HepG2 (cell line): ENCODE results near the gene CCNI2. TPM values are rescaled to one million over a fixed set of nuclear protein-coding genes. Genes with fewer than 3 reads are reported as not detected.

Experiments
- ATAC-seq: fragments of 200-7000 bp; cut with Tn5 transposase; 3 replicates; pipeline ENCODE4 v1.9.1; 2020; ENCODE audit warnings: mild to moderate bottlenecking, moderate library complexity
- BruUV-seq: library from RNA; stranded (reverse); fragments of 400-500 nt; replicated peaks from 2 replicates; lab custom pipeline; 2021; lab: Mats Ljungman, UMichigan
- CTCF ChIA-PET: fragments of 300-600 bp; formaldehyde crosslinking; extraction: SDS; loops from one replicate; lab custom pipeline; 2021; ENCODE audit warnings: low total read pairs, inconsistent platforms, low intra/inter-chr PET ratio; lab: Yijun Ruan, JAX
- POLR2A ChIA-PET: fragments of 350-600 bp; sonication (Branson Sonifier 250); formaldehyde crosslinking; loops from one replicate; lab custom pipeline; 2020; ENCODE audit warnings: antibody characterized with exemption, inconsistent platforms; lab: Yijun Ruan, JAX
- DNase-seq: peaks from one replicate; pipeline ENCODE4 v3.0.0-alpha.2; 2015; ENCODE audit warnings: low spot score
- FAIRE-seq: peaks from 3 replicates; lab custom pipeline; 2011; peaks lifted over from hg19 to GRCh38; lab: Jason Lieb, UNC
- H2AFZ ChIP-seq: one replicate; pipeline ENCODE4 v1.6.1; 2011; ENCODE audit warnings: low read length, inconsistent platforms
- H3K27ac ChIP-seq: fragments of 300-600 bp; 3 replicates; pipeline ENCODE4 v1.8.0; 2011; ENCODE audit warnings: mixed run types, mild to moderate bottlenecking, mixed read lengths, low read length, inconsistent platforms; ENCODE audit not compliant: insufficient read depth; ENCODE audit errors: extremely low read length
- H3K27me3 ChIP-seq, 2 experiments: fragments of 200-600 bp in 1 of 2; 2 replicates in 1 of 2; 3 replicates in 1 of 2; pipeline versions ENCODE4 v1.6.0 to v1.8.0; 2011; ENCODE audit warnings: low read length in 2 of 2, mild to moderate bottlenecking in 2 of 2, moderate library complexity in 2 of 2, inconsistent platforms in 1 of 2; ENCODE audit not compliant: insufficient read depth in 2 of 2, control insufficient read depth in 1 of 2
- H3K36me3 ChIP-seq, 2 experiments: fragments of 200-600 bp in 1 of 2; replicated peaks in 1 of 2; 2 replicates in 1 of 2; 3 replicates in 1 of 2; pipeline versions ENCODE4 v1.5.1 to v1.8.0; 2011; ENCODE audit warnings: low read length in 2 of 2, inconsistent platforms in 1 of 2; ENCODE audit not compliant: insufficient read depth in 2 of 2, control insufficient read depth in 1 of 2
- H3K4me1 ChIP-seq: 2 replicates; pipeline ENCODE4 v1.5.1; 2012; ENCODE audit warnings: low read length, inconsistent platforms; ENCODE audit not compliant: insufficient read depth
- H3K4me2 ChIP-seq: 2 replicates; pipeline ENCODE4 v1.6.0; 2011; ENCODE audit warnings: low read depth, low read length, inconsistent platforms
- H3K4me3 ChIP-seq, 3 experiments: fragments of 200-600 bp in 1 of 3; sonication (generic), shearing (Covaris generic) in 1 of 3; replicated peaks in 1 of 3; 2 replicates each; pipeline ENCODE4 v1.5.1; 2011 to 2016; ENCODE audit warnings: low read length in 3 of 3, inconsistent platforms in 2 of 3, low read depth in 2 of 3, mild to moderate bottlenecking in 2 of 3, control low read depth in 1 of 3, mixed read lengths in 1 of 3; ENCODE audit not compliant: insufficient read depth in 1 of 3
- H3K79me2 ChIP-seq: one replicate; pipeline ENCODE4 v1.6.1; 2011; ENCODE audit warnings: low read length, inconsistent platforms; ENCODE audit not compliant: insufficient read depth
- H3K9ac ChIP-seq: 2 replicates; pipeline ENCODE4 v1.6.0; 2011; ENCODE audit warnings: mild to moderate bottlenecking, low read depth, low read length, inconsistent platforms; ENCODE audit not compliant: insufficient read depth
- H3K9me3 ChIP-seq: 2 replicates; pipeline ENCODE4 v1.5.1; 2012; ENCODE audit warnings: mild to moderate bottlenecking, low read length
- H4K20me1 ChIP-seq: 2 replicates; pipeline ENCODE4 v1.6.0; 2011; ENCODE audit warnings: inconsistent platforms, mild to moderate bottlenecking, low read length, moderate library complexity; ENCODE audit not compliant: insufficient read depth
- CBFB ChIP-seq: sonication (generic); formaldehyde crosslinking; IDR thresholded peaks from 2 replicates; pipeline ENCODE4 v1.4.0; 2020; ENCODE audit warnings: missing genetic modification reagents
- IKZF1 ChIP-seq: fragments of 450-650 bp; IDR thresholded peaks from 2 replicates; pipeline ENCODE4 v1.7.1; 2016
- RARG ChIP-seq: sonication (generic); formaldehyde crosslinking; IDR thresholded peaks from 2 replicates; pipeline ENCODE4 v1.4.0; 2020; ENCODE audit warnings: low read depth, mild to moderate bottlenecking, missing genetic modification reagents
- RBM22 ChIP-seq: fragments of 200-400 bp; formaldehyde crosslinking; optimal IDR thresholded peaks from 2 replicates; pipeline ENCODE3; 2017; ENCODE audit warnings: mild to moderate bottlenecking, low read length, moderate library complexity
- REL ChIP-seq: sonication (generic); formaldehyde crosslinking; conservative IDR thresholded peaks from 2 replicates; pipeline ENCODE4 v1.8.0; 2022; ENCODE audit warnings: mild to moderate bottlenecking, missing genetic modification reagents, moderate library complexity
- TGIF2 ChIP-seq: IDR thresholded peaks from 2 replicates; pipeline ENCODE4 v1.6.1; 2016; ENCODE audit warnings: control low read depth, missing compliant biosample characterization
- ZNF737 ChIP-seq: sonication (generic); formaldehyde crosslinking; IDR thresholded peaks from 2 replicates; pipeline ENCODE4 v1.5.0; 2020; ENCODE audit warnings: missing genetic modification reagents, mild to moderate bottlenecking, borderline replicate concordance
- ZZZ3 ChIP-seq: sonication (generic); formaldehyde crosslinking; IDR thresholded peaks from 2 replicates; pipeline ENCODE4 v1.4.0; 2020; ENCODE audit warnings: missing genetic modification reagents, mild to moderate bottlenecking, borderline replicate concordance
- WGBS: methylation state at CpG from one replicate; pipeline ENCODE4 v1.1.6; 2017; ENCODE audit warnings: low lambda C conversion rate; 5-methylcytosine and 5-hydroxymethylcytosine counted together
- in situ Hi-C: cut with HindIII; loops from 2 replicates; pipeline ENCODE4 v1.10.0; 2017; ENCODE audit warnings: low pct_unique_long_range_greater_than_20kb; ENCODE audit not compliant: extremely low pct_ligation_motif_present
- intact Hi-C: fragments of 100-400 bp; cut with micrococcal nuclease; formaldehyde crosslinking; loops from one replicate; pipeline ENCODE4 v1.10.0; 2022; ENCODE audit not compliant: unreplicated experiment
- polyA plus RNA-seq, 8 experiments: library from polyadenylated mRNA; depleted of rRNA in 3 of 8; stranded (reverse) in 7 of 8; unstranded in 1 of 8; fragments of >200 nt; fragmentation: Illumina TruSeq in 4 of 8; extraction: Trizol in 4 of 8; gene quantifications; 2 replicates each; pipeline versions ENCODE4 v1.2.1 to v1.2.3, GENCODE V29; 2011 to 2016; ENCODE audit warnings: low read depth in 4 of 8, missing spikeins in 1 of 8, mixed read lengths in 1 of 8; ENCODE audit not compliant: insufficient read depth in 1 of 8
- total RNA-seq, 5 experiments: library from RNA; depleted of rRNA; stranded (reverse); fragments of >200 nt; fragmentation: Illumina TruSeq; extraction: Trizol; gene quantifications; 2 replicates each; pipeline ENCODE4 v1.2.3, GENCODE V29; 2016; ENCODE audit warnings: low read depth in 1 of 5
- TF ChIP-seq, protein P1 (sequence below): sonication (generic); formaldehyde crosslinking; IDR thresholded peaks from 2 replicates; pipeline ENCODE4 v1.4.0; 2020; ENCODE audit warnings: missing genetic modification reagents
- TF ChIP-seq, protein P2 (sequence below): sonication (generic); formaldehyde crosslinking; IDR thresholded peaks from 2 replicates; pipeline ENCODE4 v1.4.0; 2020; ENCODE audit warnings: missing genetic modification reagents
- TF ChIP-seq, protein P3 (sequence below): sonication (generic); formaldehyde crosslinking; IDR thresholded peaks from 2 replicates; pipeline ENCODE4 v1.4.0; 2020; ENCODE audit warnings: mild to moderate bottlenecking, missing genetic modification reagents
- TF ChIP-seq, protein P4 (sequence below): sonication (generic); formaldehyde crosslinking; conservative IDR thresholded peaks from 2 replicates; pipeline ENCODE4 v1.4.0; 2020; ENCODE audit warnings: missing genetic modification reagents

CCNI2 gene
- total and polyA plus RNA-seq, 2 of the 13 experiments (the other 11 are each of a cell fraction or from before 2014, with no cell fraction given) = not detected

DNA sequence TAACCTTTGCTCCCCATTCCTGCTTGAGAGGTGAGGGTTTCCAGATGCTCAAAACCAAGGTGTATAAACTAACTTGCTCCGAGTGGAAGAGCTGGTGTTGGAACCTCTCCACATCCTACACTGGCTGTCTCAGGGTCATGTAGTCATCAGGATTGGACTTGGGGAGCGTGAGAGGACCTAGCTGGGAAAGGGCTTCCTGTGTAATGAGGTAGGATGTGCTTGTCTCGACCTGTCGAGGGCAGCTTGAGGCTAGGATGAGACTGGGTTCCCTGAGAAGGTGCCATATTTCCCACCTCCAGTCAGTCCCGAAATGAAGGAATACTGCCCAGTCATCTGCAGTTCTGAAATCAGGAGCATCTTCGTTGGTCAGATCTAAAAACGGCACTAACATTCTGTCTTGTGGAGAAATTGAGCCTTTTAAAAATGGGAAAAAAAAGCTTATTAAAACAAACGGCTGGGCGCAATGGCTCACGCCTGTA lies 1.3 kb downstream of the CCNI2 start (continued):
- TF ChIP-seq, protein P1, sequence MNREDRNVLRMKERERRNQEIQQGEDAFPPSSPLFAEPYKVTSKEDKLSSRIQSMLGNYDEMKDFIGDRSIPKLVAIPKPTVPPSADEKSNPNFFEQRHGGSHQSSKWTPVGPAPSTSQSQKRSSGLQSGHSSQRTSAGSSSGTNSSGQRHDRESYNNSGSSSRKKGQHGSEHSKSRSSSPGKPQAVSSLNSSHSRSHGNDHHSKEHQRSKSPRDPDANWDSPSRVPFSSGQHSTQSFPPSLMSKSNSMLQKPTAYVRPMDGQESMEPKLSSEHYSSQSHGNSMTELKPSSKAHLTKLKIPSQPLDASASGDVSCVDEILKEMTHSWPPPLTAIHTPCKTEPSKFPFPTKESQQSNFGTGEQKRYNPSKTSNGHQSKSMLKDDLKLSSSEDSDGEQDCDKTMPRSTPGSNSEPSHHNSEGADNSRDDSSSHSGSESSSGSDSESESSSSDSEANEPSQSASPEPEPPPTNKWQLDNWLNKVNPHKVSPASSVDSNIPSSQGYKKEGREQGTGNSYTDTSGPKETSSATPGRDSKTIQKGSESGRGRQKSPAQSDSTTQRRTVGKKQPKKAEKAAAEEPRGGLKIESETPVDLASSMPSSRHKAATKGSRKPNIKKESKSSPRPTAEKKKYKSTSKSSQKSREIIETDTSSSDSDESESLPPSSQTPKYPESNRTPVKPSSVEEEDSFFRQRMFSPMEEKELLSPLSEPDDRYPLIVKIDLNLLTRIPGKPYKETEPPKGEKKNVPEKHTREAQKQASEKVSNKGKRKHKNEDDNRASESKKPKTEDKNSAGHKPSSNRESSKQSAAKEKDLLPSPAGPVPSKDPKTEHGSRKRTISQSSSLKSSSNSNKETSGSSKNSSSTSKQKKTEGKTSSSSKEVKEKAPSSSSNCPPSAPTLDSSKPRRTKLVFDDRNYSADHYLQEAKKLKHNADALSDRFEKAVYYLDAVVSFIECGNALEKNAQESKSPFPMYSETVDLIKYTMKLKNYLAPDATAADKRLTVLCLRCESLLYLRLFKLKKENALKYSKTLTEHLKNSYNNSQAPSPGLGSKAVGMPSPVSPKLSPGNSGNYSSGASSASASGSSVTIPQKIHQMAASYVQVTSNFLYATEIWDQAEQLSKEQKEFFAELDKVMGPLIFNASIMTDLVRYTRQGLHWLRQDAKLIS (CRISPR knock-in tag) = no peak
- no peak for TF ChIP-seq RARG (CRISPR knock-in tag)
- no peak for TF ChIP-seq CBFB (CRISPR knock-in tag)
- TF ChIP-seq, protein P2, sequence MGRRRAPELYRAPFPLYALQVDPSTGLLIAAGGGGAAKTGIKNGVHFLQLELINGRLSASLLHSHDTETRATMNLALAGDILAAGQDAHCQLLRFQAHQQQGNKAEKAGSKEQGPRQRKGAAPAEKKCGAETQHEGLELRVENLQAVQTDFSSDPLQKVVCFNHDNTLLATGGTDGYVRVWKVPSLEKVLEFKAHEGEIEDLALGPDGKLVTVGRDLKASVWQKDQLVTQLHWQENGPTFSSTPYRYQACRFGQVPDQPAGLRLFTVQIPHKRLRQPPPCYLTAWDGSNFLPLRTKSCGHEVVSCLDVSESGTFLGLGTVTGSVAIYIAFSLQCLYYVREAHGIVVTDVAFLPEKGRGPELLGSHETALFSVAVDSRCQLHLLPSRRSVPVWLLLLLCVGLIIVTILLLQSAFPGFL (CRISPR knock-in tag) = no peak

DNA sequence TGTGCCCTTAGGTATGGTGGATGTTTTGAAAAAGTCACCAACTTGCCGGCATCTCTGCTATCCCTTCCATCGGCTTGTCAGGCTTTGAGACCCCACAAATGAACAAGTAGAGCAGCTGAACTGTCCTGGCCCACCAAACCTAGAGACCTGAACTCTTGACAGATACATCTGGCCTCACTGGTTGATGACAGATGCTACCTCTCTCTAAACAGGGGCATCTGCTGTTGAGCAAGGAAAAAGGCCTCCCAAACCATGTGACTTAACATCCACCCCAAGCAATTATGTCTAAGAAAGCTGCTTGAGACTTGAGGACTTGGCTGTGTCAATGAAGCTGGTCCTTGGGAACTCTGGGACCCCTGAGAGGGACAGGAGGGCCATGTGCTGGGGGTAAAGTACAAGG lies 2.3 kb downstream of the CCNI2 start:
- H3K4me2 ChIP-seq = no peak overlapping the region
- no peak overlapping the region for H3K9ac ChIP-seq
- no peak overlapping the region for H3K27ac ChIP-seq
- intact Hi-C loops = no loop called here
- no peaks in the 10 kb centered on the region for H3K9me3 ChIP-seq
- H2AFZ ChIP-seq = no peak overlapping the region
- H3K79me2 ChIP-seq = no peaks in the 10 kb centered on the region
- POLR2A ChIA-PET = no interaction called here
- ATAC-seq = no peak
- CTCF ChIA-PET = no interaction called here
- no peaks in the 10 kb centered on the region for H4K20me1 ChIP-seq
- TF ChIP-seq RBM22 = no peak
- TF ChIP-seq IKZF1 = no peak
- TF ChIP-seq ZZZ3 (CRISPR knock-in tag) = no peak
- TF ChIP-seq, protein P3, sequence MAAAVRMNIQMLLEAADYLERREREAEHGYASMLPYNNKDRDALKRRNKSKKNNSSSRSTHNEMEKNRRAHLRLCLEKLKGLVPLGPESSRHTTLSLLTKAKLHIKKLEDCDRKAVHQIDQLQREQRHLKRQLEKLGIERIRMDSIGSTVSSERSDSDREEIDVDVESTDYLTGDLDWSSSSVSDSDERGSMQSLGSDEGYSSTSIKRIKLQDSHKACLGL = no peak
- no peak for TF ChIP-seq ZNF737 (CRISPR knock-in tag)
- TF ChIP-seq, protein P4, sequence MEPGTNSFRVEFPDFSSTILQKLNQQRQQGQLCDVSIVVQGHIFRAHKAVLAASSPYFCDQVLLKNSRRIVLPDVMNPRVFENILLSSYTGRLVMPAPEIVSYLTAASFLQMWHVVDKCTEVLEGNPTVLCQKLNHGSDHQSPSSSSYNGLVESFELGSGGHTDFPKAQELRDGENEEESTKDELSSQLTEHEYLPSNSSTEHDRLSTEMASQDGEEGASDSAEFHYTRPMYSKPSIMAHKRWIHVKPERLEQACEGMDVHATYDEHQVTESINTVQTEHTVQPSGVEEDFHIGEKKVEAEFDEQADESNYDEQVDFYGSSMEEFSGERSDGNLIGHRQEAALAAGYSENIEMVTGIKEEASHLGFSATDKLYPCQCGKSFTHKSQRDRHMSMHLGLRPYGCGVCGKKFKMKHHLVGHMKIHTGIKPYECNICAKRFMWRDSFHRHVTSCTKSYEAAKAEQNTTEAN (CRISPR knock-in tag) = no peak
- TF ChIP-seq TGIF2 = no peak
- TF ChIP-seq REL (CRISPR knock-in tag) = no peak
- TF ChIP-seq, all 625 proteins: peak for 0
- DNase-seq (no peak), FAIRE-seq (no peak)
- H3K27me3 ChIP-seq = no peaks in the 10 kb centered on the region
- WGBS = 86% methylated on average over 1 of the region's 2 CpGs
- no peaks in the 10 kb centered on the region; the same call in 1 of the 2 replicates for H3K4me1 ChIP-seq
- in situ Hi-C loops = loop anchor here (10.0 kb wide), 1 partner anchor 135 kb away; no protein-coding TSS in a partner anchor
- no peaks in the 10 kb centered on the region for H3K36me3 ChIP-seq
- H3K4me3 ChIP-seq = no peak overlapping the region
- BruUV-seq = no TSS peak
